CD4-positive, alpha-beta T cell (primary cell): ENCODE results near the gene SLC10A2. TPM values are rescaled to one million over a fixed set of nuclear protein-coding genes. Genes with fewer than 3 reads are reported as not detected.

ENCODE experiments used
- ATAC-seq: fragments of 200-7000 bp; cut with Tn5 transposase; one replicate; pipeline ENCODE4 v1.10.0; 2022; ENCODE audit warnings: mild to moderate bottlenecking; ENCODE audit not compliant: poor library complexity
- CTCF ChIA-PET: fragments of 350-600 bp; sonication (Branson Sonifier 250); formaldehyde crosslinking; loops from one replicate; lab custom pipeline; 2021; ENCODE audit warnings: antibody characterized with exemption, inconsistent platforms; lab: Charles Lee
- POLR2A ChIA-PET: fragments of 350-600 bp; sonication (Branson Sonifier 250); formaldehyde crosslinking; loops from one replicate; lab custom pipeline; 2021; ENCODE audit warnings: antibody characterized with exemption, inconsistent platforms; lab: Charles Lee
- DNase-seq, 14 experiments: peaks; one replicate each; pipeline ENCODE4 v3.0.0-alpha.2; 2013 to 2020; ENCODE audit warnings: mixed read lengths in 2 of 14
- H3K27ac ChIP-seq, 2 donors: one replicate each; pipeline versions ENCODE4 v1.5.1 to v1.7.0; 2013; ENCODE audit warnings: low read length in 2 of 2, low read depth in 1 of 2, mild to moderate bottlenecking in 1 of 2
- H3K27me3 ChIP-seq, 2 experiments: 1 replicate in 1 of 2; 2 replicates in 1 of 2; pipeline versions ENCODE4 v1.6.1 to v1.7.0; 2013; ENCODE audit warnings: low read length in 2 of 2, control low read depth in 1 of 2, mild to moderate bottlenecking in 1 of 2, moderate library complexity in 1 of 2; ENCODE audit not compliant: insufficient read depth in 2 of 2, control insufficient read depth in 1 of 2
- H3K36me3 ChIP-seq: one replicate; pipeline ENCODE4 v1.6.1; 2013; ENCODE audit warnings: low read length, control low read depth; ENCODE audit not compliant: insufficient read depth
- H3K4me1 ChIP-seq: one replicate; pipeline ENCODE4 v1.6.1; 2013; ENCODE audit warnings: low read length, control low read depth; ENCODE audit not compliant: insufficient read depth
- H3K4me3 ChIP-seq: one replicate; pipeline ENCODE4 v1.5.1; 2013; ENCODE audit warnings: mild to moderate bottlenecking, low read length, moderate library complexity
- H3K9me3 ChIP-seq, 2 experiments: 1 replicate in 1 of 2; 2 replicates in 1 of 2; pipeline versions ENCODE4 v1.6.1 to v1.7.0; 2013; ENCODE audit warnings: low read length in 2 of 2, mild to moderate bottlenecking in 2 of 2, control low read depth in 1 of 2, moderate library complexity in 1 of 2; ENCODE audit not compliant: control insufficient read depth in 1 of 2, insufficient read depth in 1 of 2
- H3K27ac Mint-ChIP-seq: one replicate; pipeline ENCODE4 v1.8.0; 2020; ENCODE audit warnings: mixed read lengths
- H3K27me3 Mint-ChIP-seq: one replicate; pipeline ENCODE4 v1.8.0; 2021; ENCODE audit warnings: mixed read lengths
- H3K36me3 Mint-ChIP-seq: one replicate; pipeline ENCODE4 v1.8.0; 2021; ENCODE audit warnings: low read depth, mixed read lengths
- H3K4me1 Mint-ChIP-seq: one replicate; pipeline ENCODE4 v1.8.0; 2021; ENCODE audit warnings: low read depth, mixed read lengths
- H3K4me3 Mint-ChIP-seq: one replicate; pipeline ENCODE4 v1.8.0; 2020; ENCODE audit warnings: mild to moderate bottlenecking, mixed read lengths
- H3K9me3 Mint-ChIP-seq: one replicate; pipeline ENCODE4 v1.8.0; 2020; ENCODE audit warnings: mixed read lengths
- CTCF ChIP-seq: fragments of 200-600 bp; IDR thresholded peaks from one replicate; pipeline ENCODE4 v1.8.0; 2022; ENCODE audit warnings: antibody characterized with exemption, mild to moderate bottlenecking
- intact Hi-C, 2 experiments: fragments of 100-400 bp; cut with DNase I in 1 of 2; cut with micrococcal nuclease in 1 of 2; formaldehyde crosslinking; loops; one replicate each; pipeline versions ENCODE4 v1.15.1 to v1.9.0; 2023 to 2025; cut with DNase I, micrococcal nuclease
- total RNA-seq, 174 experiments: library from RNA in 2 of 174; stranded (reverse) in 2 of 174; gene quantifications; one replicate each; pipeline ENCODE4 v1.2.3 and lab custom pipeline; 2021 to 2026

Gene SLC10A2
- total RNA-seq, 2 experiments from 2014 or later = not detected

GRCh38 chr13:103078158-103078557 lies 11.9 kb upstream of the SLC10A2 start:
- no peaks in the 10 kb centered on the region for H3K4me1 ChIP-seq
- DNase-seq (no peak), ATAC-seq (no peak)
- H3K9me3 ChIP-seq = peaks cover 0 to 4% of the 10 kb centered on the region in 2 experiments
- H3K4me3 Mint-ChIP-seq = no peak overlapping the region
- H3K27ac ChIP-seq = no peak overlapping the region
- ChIA-PET POLR2A (no interaction called here), CTCF (no interaction called here)
- no peaks in the 10 kb centered on the region for H3K4me1 Mint-ChIP-seq
- TF ChIP-seq CTCF = no peak
- intact Hi-C loops = loop anchor here in 1 of 2 experiments (5.0 kb wide), 1 partner anchor 1749 kb away; no protein-coding TSS in a partner anchor
- no peak overlapping the region for H3K27ac Mint-ChIP-seq
- peaks cover 8% of the 10 kb centered on the region for H3K27me3 Mint-ChIP-seq
- H3K4me3 ChIP-seq = no peak overlapping the region
- no peaks in the 10 kb centered on the region for H3K36me3 Mint-ChIP-seq
- no peaks in the 10 kb centered on the region for H3K9me3 Mint-ChIP-seq
- no peaks in the 10 kb centered on the region for H3K36me3 ChIP-seq
- no peaks in the 10 kb centered on the region for H3K27me3 ChIP-seq

- H3K27ac ChIP-seq = no peak overlapping the region
- H3K36me3 ChIP-seq = no peaks in the 10 kb centered on the region
- Mint-ChIP-seq H3K27ac (no peak overlapping the region), H3K4me3 (no peak overlapping the region), H3K27me3 (no peaks in the 10 kb centered on the region), H3K9me3 (peaks cover 2% of the 10 kb centered on the region), H3K36me3 (no peaks in the 10 kb centered on the region), H3K4me1 (no peaks in the 10 kb centered on the region)
- no peaks in the 10 kb centered on the region for H3K4me1 ChIP-seq
- DNase-seq = no peak
- POLR2A ChIA-PET = no interaction called here
- no peak overlapping the region for H3K4me3 ChIP-seq
- H3K9me3 ChIP-seq = peaks cover 0 to 8% of the 10 kb centered on the region in 2 experiments
- CTCF ChIA-PET = no interaction called here
- no peak for ATAC-seq
- H3K27me3 ChIP-seq = no peaks in the 10 kb centered on the region
- TF ChIP-seq CTCF = no peak
- intact Hi-C loops = no loop called here
Measured at GRCh38 chr13:103068836-103069235, 2.6 kb upstream of the SLC10A2 start.

- Mint-ChIP-seq H3K4me3 (no peak overlapping the region), H3K27me3 (no peaks in the 10 kb centered on the region), H3K27ac (no peak overlapping the region), H3K9me3 (peaks cover 2% of the 10 kb centered on the region), H3K36me3 (no peaks in the 10 kb centered on the region), H3K4me1 (no peaks in the 10 kb centered on the region)
- ATAC-seq (no peak), DNase-seq (no peak)
- Histone ChIP-seq H3K9me3 (peaks cover 0 to 8% of the 10 kb centered on the region in 2 experiments), H3K27me3 (no peaks in the 10 kb centered on the region), H3K4me1 (no peaks in the 10 kb centered on the region), H3K27ac (no peak overlapping the region), H3K4me3 (no peak overlapping the region), H3K36me3 (no peaks in the 10 kb centered on the region)
- ChIA-PET POLR2A (no interaction called here), CTCF (no interaction called here)
- intact Hi-C loops = no loop called here
- TF ChIP-seq CTCF = no peak
Measured at GRCh38 chr13:103067751-103068555, 1.7 kb upstream of the SLC10A2 start.
